LNCAP (cell line): Measurements from ENCODE around the gene CCDC181.

Experiments
- CTCF ChIP-seq: fragments of 450-650 bp; IDR thresholded peaks from 2 replicates; pipeline ENCODE4 v1.5.1; 2017; ENCODE audit warnings: mild to moderate bottlenecking

CCDC181 gene

GRCh38 chr1:169465281-169465680 is 38.0 kb upstream of the CCDC181 start:
- no peak for TF ChIP-seq CTCF

GRCh38 chr1:169462385-169462784 is 35.1 kb upstream of the CCDC181 start:
- TF ChIP-seq CTCF, result no peak

GRCh38 chr1:169461390-169462000 is 34.2 kb upstream of the CCDC181 start:
- no peak for TF ChIP-seq CTCF

GRCh38 chr1:169460191-169460833 is 33.0 kb upstream of the CCDC181 start:
- no peak for TF ChIP-seq CTCF

- TF ChIP-seq CTCF, result no peak
Observed at GRCh38 chr1:169457443-169457842, 30.2 kb upstream of the CCDC181 start.

GRCh38 chr1:169456029-169456428 is 28.8 kb upstream of the CCDC181 start:
- no peak for TF ChIP-seq CTCF

GRCh38 chr1:169452921-169453320 is 25.6 kb upstream of the CCDC181 start:
- no peak for TF ChIP-seq CTCF
